Measurements from ENCODE around the gene TTC9B.
"Not testable (repeated sequence)": the region's sequence is repeated elsewhere in the genome, so short reads cannot be mapped to it uniquely, and the experiment has no call there.

TTC9B gene

GRCh38 chr19:40219721-40220276 lies 1.6 kb upstream of the TTC9B start:
- in situ Hi-C loops (cut with HindIII; ENCODE audit: low pct_ligation_motif_present, low sequenced_read_pairs) = no loop called here
- peak; percentile 73 for DNase-seq
- H3K27me3 ChIP-seq (replicated peaks) = peaks cover 18% of the 10 kb centered on the region
- H3K4me3 ChIP-seq (ENCODE audit: low read depth, low read length) = peak overlapping the region; percentile 40
- no peak overlapping the region for H3K27ac ChIP-seq
- H3K36me3 ChIP-seq (replicated peaks) = no peaks in the 10 kb centered on the region
- TF ChIP-seq CTCF (IDR thresholded peaks at IDR 0.05; ENCODE audit: low read depth, low read length, missing control alignments) = no peak

GRCh38 chr19:40219029-40219428 lies 845 bp upstream of the TTC9B start:
- H3K27ac ChIP-seq; in situ Hi-C loops (cut with HindIII; ENCODE audit: low pct_ligation_motif_present, low sequenced_read_pairs); DNase-seq; H3K4me3 ChIP-seq (ENCODE audit: low read depth, low read length); H3K36me3 ChIP-seq (replicated peaks): not testable (repeated sequence)
- H3K27me3 ChIP-seq (replicated peaks) = peaks cover 18% of the 10 kb centered on the region

GRCh38 chr19:40217027-40217810 lies 965 bp downstream of the TTC9B start:
- DNase-seq = no peak
- peak; percentile 45 for TF ChIP-seq CTCF (IDR thresholded peaks at IDR 0.05; ENCODE audit: low read depth, low read length, missing control alignments)
- H3K27me3 ChIP-seq (replicated peaks) = peaks cover 18% of the 10 kb centered on the region
- no peak overlapping the region for H3K27ac ChIP-seq
- in situ Hi-C loops (cut with HindIII; ENCODE audit: low pct_ligation_motif_present, low sequenced_read_pairs) = no loop called here
- H3K4me3 ChIP-seq (ENCODE audit: low read depth, low read length) = no peak overlapping the region
- no peaks in the 10 kb centered on the region for H3K36me3 ChIP-seq (replicated peaks)

- H3K36me3 ChIP-seq (replicated peaks) = no peaks in the 10 kb centered on the region
- TF ChIP-seq CTCF (IDR thresholded peaks at IDR 0.05; ENCODE audit: low read depth, low read length, missing control alignments) = no peak
- no peak overlapping the region for H3K4me3 ChIP-seq (ENCODE audit: low read depth, low read length)
- in situ Hi-C loops (cut with HindIII; ENCODE audit: low pct_ligation_motif_present, low sequenced_read_pairs) = no loop called here
- H3K27ac ChIP-seq = no peak overlapping the region
- H3K27me3 ChIP-seq (replicated peaks) = peaks cover 18% of the 10 kb centered on the region
- no peak for DNase-seq
Observed at GRCh38 chr19:40216777-40217026, 1.5 kb downstream of the TTC9B start.

- no peak overlapping the region for H3K27ac ChIP-seq
- TF ChIP-seq CTCF (IDR thresholded peaks at IDR 0.05; ENCODE audit: low read depth, low read length, missing control alignments) = no peak
- peaks cover 18% of the 10 kb centered on the region for H3K27me3 ChIP-seq (replicated peaks)
- H3K4me3 ChIP-seq (ENCODE audit: low read depth, low read length) = no peak overlapping the region
- H3K36me3 ChIP-seq (replicated peaks) = no peaks in the 10 kb centered on the region
- in situ Hi-C loops (cut with HindIII; ENCODE audit: low pct_ligation_motif_present, low sequenced_read_pairs) = no loop called here
- DNase-seq = no peak
Observed at GRCh38 chr19:40216013-40216776, 2.0 kb downstream of the TTC9B start.

- no peak for TF ChIP-seq CTCF (IDR thresholded peaks at IDR 0.05; ENCODE audit: low read depth, low read length, missing control alignments)
- in situ Hi-C loops (cut with HindIII; ENCODE audit: low pct_ligation_motif_present, low sequenced_read_pairs) = no loop called here
- no peak overlapping the region for H3K4me3 ChIP-seq (ENCODE audit: low read depth, low read length)
- DNase-seq = no peak
- peaks cover 18% of the 10 kb centered on the region for H3K27me3 ChIP-seq (replicated peaks)
- no peak overlapping the region for H3K27ac ChIP-seq
- H3K36me3 ChIP-seq (replicated peaks) = no peaks in the 10 kb centered on the region
Observed at GRCh38 chr19:40214936-40215335, 3.2 kb downstream of the TTC9B start.

All from brain microvascular endothelial cell (primary cell).